Common myeloid progenitor, CD34-positive (primary cell): ENCODE data around the gene SPARCL1.
A peak's percentile ranks its signal among the peaks of the same experiment; 100 is the strongest.

Experiments
- CTCF ChIA-PET: fragments of 350-600 bp; sonication (Branson Sonifier 250); formaldehyde crosslinking; loops from one replicate; lab custom pipeline; 2021; ENCODE audit warnings: antibody characterized with exemption; lab: Charles Lee
- POLR2A ChIA-PET: fragments of 350-600 bp; sonication (Branson Sonifier 250); formaldehyde crosslinking; loops from one replicate; lab custom pipeline; 2021; ENCODE audit warnings: antibody characterized with exemption; lab: Charles Lee
- DNase-seq, 3 donors: peaks; one replicate each; pipeline versions ENCODE4 v3.0.0 to v3.0.0-alpha.2; 2013
- H3K27ac ChIP-seq, 2 experiments: 1 replicate in 1 of 2; 2 replicates in 1 of 2; pipeline ENCODE4 v1.7.0; 2013; ENCODE audit warnings: inconsistent platforms in 2 of 2, low read length in 2 of 2, mild to moderate bottlenecking in 2 of 2, low read depth in 1 of 2, moderate library complexity in 1 of 2; ENCODE audit not compliant: severe bottlenecking in 2 of 2, insufficient read depth in 1 of 2, poor library complexity in 1 of 2
- H3K27me3 ChIP-seq, 5 experiments: replicated peaks in 2 of 5; 1 replicate in 3 of 5; 2 replicates in 2 of 5; pipeline versions ENCODE4 v1.6.1 to v1.7.0; 2013; ENCODE audit warnings: low read length in 4 of 5, mild to moderate bottlenecking in 2 of 5, moderate library complexity in 2 of 5, inconsistent platforms in 1 of 5; ENCODE audit not compliant: insufficient read depth in 5 of 5, control insufficient read depth in 4 of 5
- H3K36me3 ChIP-seq, 4 experiments: 1 replicate in 2 of 4; 2 replicates in 2 of 4; pipeline versions ENCODE4 v1.6.1 to v1.7.0; 2013; ENCODE audit warnings: low read length in 3 of 4, control low read depth in 1 of 4, mild to moderate bottlenecking in 1 of 4; ENCODE audit not compliant: control insufficient read depth in 4 of 4, insufficient read depth in 4 of 4
- H3K4me1 ChIP-seq, 4 experiments: 1 replicate in 3 of 4; 2 replicates in 1 of 4; pipeline versions ENCODE4 v1.6.1 to v1.7.1; 2013; ENCODE audit warnings: low read length in 3 of 4, mild to moderate bottlenecking in 3 of 4, control low read depth in 1 of 4, inconsistent platforms in 1 of 4, moderate library complexity in 1 of 4; ENCODE audit not compliant: control insufficient read depth in 4 of 4, insufficient read depth in 4 of 4; ENCODE audit errors: control extremely low read depth in 1 of 4
- H3K4me3 ChIP-seq, 7 experiments: 1 replicate in 4 of 7; 2 replicates in 3 of 7; pipeline versions ENCODE4 v1.5.1 to v1.7.0; 2013; ENCODE audit warnings: mild to moderate bottlenecking in 7 of 7, low read length in 6 of 7, moderate library complexity in 6 of 7, inconsistent platforms in 2 of 7, low read depth in 2 of 7, control low read depth in 1 of 7; ENCODE audit not compliant: insufficient read depth in 4 of 7, control insufficient read depth in 1 of 7; ENCODE audit errors: extremely low read depth in 1 of 7
- H3K9me3 ChIP-seq, 5 experiments: 1 replicate in 4 of 5; 2 replicates in 1 of 5; pipeline versions ENCODE4 v1.6.1 to v1.7.1; 2013; ENCODE audit warnings: low read length in 4 of 5, mild to moderate bottlenecking in 2 of 5, inconsistent platforms in 1 of 5, low read depth in 1 of 5, moderate library complexity in 1 of 5; ENCODE audit not compliant: control insufficient read depth in 4 of 5, insufficient read depth in 2 of 5; ENCODE audit errors: control extremely low read depth in 1 of 5
- WGBS: methylation state at CpG from one replicate; pipeline ENCODE4 v1.1.5; 2013; ENCODE audit not compliant: insufficient coverage; 5-methylcytosine and 5-hydroxymethylcytosine counted together

Gene SPARCL1

DNA sequence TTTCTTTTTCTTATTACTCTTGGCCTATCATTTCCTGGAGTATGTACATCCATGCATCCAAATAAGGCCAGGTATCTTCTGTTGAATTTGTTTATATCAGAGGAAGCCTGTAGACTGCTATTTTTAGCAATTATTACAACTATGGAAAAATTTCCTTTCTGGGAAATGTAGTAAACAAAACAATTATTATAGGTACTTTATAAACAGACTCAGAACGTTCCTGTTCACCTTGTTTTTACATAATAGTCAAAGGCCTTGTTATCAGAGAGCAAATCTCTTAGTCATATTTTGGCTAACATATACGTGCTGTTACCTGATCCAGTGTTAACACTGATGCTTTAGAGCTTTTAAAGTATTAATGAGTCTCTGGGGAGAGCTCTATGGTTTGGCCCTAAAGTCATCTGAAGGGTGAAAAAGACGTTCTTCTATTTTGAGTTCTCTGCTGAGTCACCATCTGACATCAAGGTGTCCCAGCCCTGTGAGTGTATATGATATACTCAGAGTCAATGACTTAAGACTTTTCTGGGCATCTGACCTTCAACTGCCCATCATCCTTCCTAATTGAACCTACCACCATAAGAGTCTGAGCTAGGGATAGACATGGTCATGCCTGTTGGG, 7.3 kb downstream of the SPARCL1 start:
- H3K36me3 ChIP-seq = no peaks in the 10 kb centered on the region
- no peak overlapping the region for H3K4me3 ChIP-seq
- ChIA-PET CTCF (interaction anchor here (0.7 kb wide), 1 partner anchor 22 kb away, joined by 3 read pairs; no protein-coding TSS in a partner anchor), POLR2A (no interaction called here)
- no peaks in the 10 kb centered on the region for H3K27me3 ChIP-seq
- H3K4me1 ChIP-seq = peaks cover 0 to 6% (median 2%) of the 10 kb centered on the region in 4 experiments
- H3K27ac ChIP-seq = no peak overlapping the region
- 33% methylated on average over 1 of the region's 3 CpGs for WGBS
- peaks cover 0 to 18% (median 0%) of the 10 kb centered on the region in 5 experiments for H3K9me3 ChIP-seq
- peak in 2 of 3 donors; percentile 14 to 33 for DNase-seq

DNA sequence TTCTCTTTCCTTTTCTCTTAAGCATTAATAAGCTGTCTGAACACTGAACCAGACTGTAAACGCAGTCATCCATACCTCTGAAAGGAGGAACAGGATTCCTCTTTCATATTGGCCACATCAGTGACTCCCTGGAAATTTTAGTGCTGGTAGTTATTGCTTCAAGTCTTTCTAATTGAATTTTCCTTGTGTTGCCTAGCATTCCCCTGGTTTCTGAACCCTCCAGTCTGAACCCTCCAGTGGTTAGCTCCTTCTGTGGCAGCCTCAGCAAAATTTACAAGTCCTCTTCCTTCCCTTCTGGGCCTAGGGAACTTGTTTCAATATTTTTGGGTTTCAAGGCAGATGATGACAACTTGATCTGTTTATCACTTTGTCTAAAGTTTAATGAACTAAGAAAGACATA, 7.9 kb downstream of the SPARCL1 start:
- no CpG with 5 or more reads among the region's 1 CpG for WGBS

DNA sequence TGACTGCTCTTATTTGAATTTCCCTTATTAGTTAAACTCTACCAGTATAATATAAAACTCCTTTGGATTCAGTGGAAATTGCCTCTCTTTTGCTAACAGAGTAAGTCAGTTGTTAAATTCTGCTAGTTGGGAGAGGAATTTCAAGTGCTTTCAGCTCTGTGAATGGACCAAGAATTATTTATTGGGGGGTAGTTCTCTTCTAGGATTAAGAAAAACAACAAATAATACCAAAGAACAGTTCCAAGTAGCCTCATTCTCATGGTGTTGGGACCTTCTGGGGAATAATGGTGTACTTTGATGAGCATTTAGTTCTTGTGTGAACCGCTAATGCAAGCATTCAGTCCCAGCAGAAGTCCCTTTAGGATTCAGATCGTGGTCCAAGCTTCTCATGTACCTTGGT, 11.6 kb downstream of the SPARCL1 start:
- Histone ChIP-seq H3K27me3 (no peaks in the 10 kb centered on the region), H3K9me3 (no peaks in the 10 kb centered on the region), H3K36me3 (no peaks in the 10 kb centered on the region), H3K4me1 (peaks cover 0 to 6% (median 2%) of the 10 kb centered on the region in 4 experiments), H3K27ac (no peak overlapping the region), H3K4me3 (no peak overlapping the region)
- no peak for DNase-seq
- POLR2A ChIA-PET = no interaction called here
- CTCF ChIA-PET = no interaction called here
- 100% methylated on average over 1 of the region's 2 CpGs for WGBS

More for the DNA sequence above, 7.9 kb downstream of the SPARCL1 start:
- Histone ChIP-seq H3K36me3 (no peaks in the 10 kb centered on the region), H3K27ac (no peak overlapping the region), H3K9me3 (peaks cover 0 to 18% (median 0%) of the 10 kb centered on the region in 5 experiments), H3K4me3 (no peak overlapping the region), H3K4me1 (peaks cover 0 to 6% (median 2%) of the 10 kb centered on the region in 4 experiments), H3K27me3 (no peaks in the 10 kb centered on the region)
- ChIA-PET CTCF (interaction anchor here (0.7 kb wide), 1 partner anchor 23 kb away, joined by 3 read pairs; no protein-coding TSS in a partner anchor), POLR2A (no interaction called here)
- DNase-seq = peak in 2 of 3 donors; percentile 14 to 37

DNA sequence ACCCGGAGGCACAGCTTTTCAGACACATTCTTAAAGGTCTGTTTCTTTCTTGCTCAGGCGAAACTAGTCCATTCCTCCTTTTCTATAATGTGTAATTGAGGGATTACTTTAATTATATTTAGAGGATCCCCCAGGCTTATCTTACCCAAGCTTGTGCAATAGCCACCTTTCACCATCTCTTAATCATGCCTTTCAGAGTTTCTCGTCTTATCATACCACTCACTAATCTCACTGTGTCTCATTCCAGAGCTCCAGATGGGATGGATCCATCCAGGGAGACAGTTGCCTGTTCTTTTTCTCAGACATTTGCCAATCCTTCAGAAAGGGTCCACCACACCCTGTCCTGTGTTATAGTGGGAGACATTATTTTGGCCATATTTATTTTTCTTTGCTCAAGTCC, 12.5 kb downstream of the SPARCL1 start:
- Histone ChIP-seq H3K27ac (no peak overlapping the region), H3K27me3 (no peaks in the 10 kb centered on the region), H3K4me1 (peaks cover 0 to 6% (median under 1%) of the 10 kb centered on the region in 4 experiments), H3K36me3 (no peaks in the 10 kb centered on the region), H3K9me3 (no peaks in the 10 kb centered on the region), H3K4me3 (no peak overlapping the region)
- 100% methylated on average over 1 of the region's 3 CpGs for WGBS
- CTCF ChIA-PET = no interaction called here
- DNase-seq = no peak
- POLR2A ChIA-PET = no interaction called here

DNA sequence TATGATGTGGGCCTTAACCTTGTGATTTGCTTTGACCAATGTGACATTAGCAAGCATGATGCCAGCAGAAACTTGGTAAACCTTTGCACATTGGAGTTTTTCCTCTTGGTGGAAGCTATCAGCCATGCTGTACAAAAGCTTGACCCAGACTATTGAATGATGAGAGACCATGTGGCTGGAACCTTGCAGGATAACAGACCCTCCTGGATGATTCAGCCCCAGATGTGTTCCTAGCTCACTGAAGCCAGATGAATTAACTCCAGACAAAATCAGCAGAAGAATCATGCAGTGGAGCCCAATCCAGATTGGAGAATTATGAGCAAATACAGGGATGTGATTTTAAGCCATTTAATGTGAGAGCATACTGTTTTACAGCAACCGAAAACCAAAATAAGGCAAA, 16.8 kb downstream of the SPARCL1 start:
- no peaks in the 10 kb centered on the region for H3K27me3 ChIP-seq
- WGBS = no CpG with 5 or more reads among the region's 1 CpG
- POLR2A ChIA-PET = no interaction called here
- DNase-seq = no peak
- no peaks in the 10 kb centered on the region for H3K36me3 ChIP-seq
- no peak overlapping the region for H3K4me3 ChIP-seq
- H3K9me3 ChIP-seq = no peaks in the 10 kb centered on the region
- CTCF ChIA-PET = no interaction called here
- no peaks in the 10 kb centered on the region for H3K4me1 ChIP-seq
- no peak overlapping the region for H3K27ac ChIP-seq

DNA sequence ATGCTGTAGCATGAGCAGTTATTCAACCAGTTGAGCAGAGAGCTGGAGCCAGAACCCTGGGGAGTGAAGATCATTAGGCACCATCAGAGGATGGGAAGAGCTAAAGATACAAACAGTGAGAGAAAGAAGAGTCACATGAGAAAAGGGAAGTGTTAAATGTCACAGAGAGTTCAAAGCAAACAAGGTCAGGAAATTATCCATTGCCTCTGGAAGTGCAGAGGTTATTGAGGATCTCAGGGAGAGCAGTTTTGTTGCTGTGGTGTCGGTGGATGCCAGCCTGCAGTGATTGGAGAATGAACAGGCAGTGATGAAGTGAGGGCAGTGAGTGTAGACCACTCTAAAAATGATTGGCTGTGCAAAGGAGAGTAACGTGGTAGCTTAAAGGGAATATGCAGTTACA, 17.7 kb downstream of the SPARCL1 start:
- H3K9me3 ChIP-seq = no peaks in the 10 kb centered on the region
- 78% methylated on average over 1 of the region's 2 CpGs for WGBS
- no peak overlapping the region for H3K27ac ChIP-seq
- no peaks in the 10 kb centered on the region for H3K4me1 ChIP-seq
- H3K27me3 ChIP-seq = no peaks in the 10 kb centered on the region
- ChIA-PET POLR2A (no interaction called here), CTCF (no interaction called here)
- no peak overlapping the region for H3K4me3 ChIP-seq
- no peak for DNase-seq
- no peaks in the 10 kb centered on the region for H3K36me3 ChIP-seq

DNA sequence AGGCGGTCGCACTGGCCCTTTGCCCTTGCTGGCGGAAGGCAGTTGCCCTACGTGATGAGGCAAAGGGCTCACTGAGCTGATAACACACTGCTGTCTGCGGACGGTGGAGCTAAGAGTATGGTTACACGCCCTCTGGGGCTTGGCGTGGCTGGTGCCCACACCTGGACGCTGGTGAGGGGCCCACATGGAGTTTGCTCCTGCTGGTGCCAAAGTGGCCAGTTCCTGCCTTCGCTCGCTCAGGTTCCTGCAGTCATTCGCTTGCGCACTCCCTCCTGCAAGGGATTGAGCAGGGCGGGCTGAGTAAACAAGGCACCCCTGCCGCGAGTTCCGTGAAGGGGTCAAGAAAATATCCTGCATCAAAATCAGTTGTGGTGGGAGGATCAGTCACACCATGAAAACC, 18.4 kb downstream of the SPARCL1 start:
- 98% methylated on average over 17 of the region's 17 CpGs for WGBS
- DNase-seq = no peak
- POLR2A ChIA-PET = interaction anchor here (0.6 kb wide), 1 partner anchor 693 kb away, joined by 3 read pairs; no protein-coding TSS in a partner anchor
- Histone ChIP-seq H3K4me3 (no peak overlapping the region), H3K36me3 (no peaks in the 10 kb centered on the region), H3K9me3 (no peaks in the 10 kb centered on the region), H3K4me1 (no peaks in the 10 kb centered on the region), H3K27ac (no peak overlapping the region), H3K27me3 (no peaks in the 10 kb centered on the region)
- CTCF ChIA-PET = no interaction called here
